Activated CD4-positive, alpha-beta T cell treated with anti-CD3 and anti-CD28 coated beads, Interleukin-2, amount 50 U/mL, for 24 hours (primary cell): Measurements from ENCODE around the gene DNAJC1.
"Not testable (repeated sequence)": the region's sequence is repeated elsewhere in the genome, so short reads cannot be mapped to it uniquely, and the experiment has no call there.

Experiments used
- DNase-seq, 2 donors: peaks; one replicate each; pipeline ENCODE4 v3.0.0-alpha.2; 2020; ENCODE audit warnings: low read depth in 1 of 2, low spot score in 1 of 2

DNAJC1 gene

GRCh38 chr10:21910798-21911197 lies 92.7 kb downstream of the DNAJC1 start:
- no peak for DNase-seq

DNA sequence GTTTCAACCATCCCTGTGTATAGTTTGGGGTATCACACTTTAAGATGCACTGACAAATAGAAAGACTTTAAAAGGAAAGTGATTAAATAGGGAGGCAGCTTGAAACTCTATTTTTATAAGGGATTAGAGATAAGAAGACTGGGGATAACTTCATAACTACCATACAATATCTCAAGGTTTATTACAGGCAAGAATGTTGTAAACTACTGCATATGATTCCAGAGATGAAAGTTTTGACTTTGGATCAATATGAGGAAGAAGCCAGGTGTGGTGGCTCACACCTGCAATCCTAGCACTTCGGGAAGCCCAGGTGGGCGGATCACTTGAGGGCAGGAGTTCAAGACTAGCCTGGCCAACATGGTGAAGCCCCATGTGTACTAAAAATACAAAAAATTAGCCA lies 96.1 kb downstream of the DNAJC1 start:
- no peak for DNase-seq

GRCh38 chr10:21904930-21905329 lies 98.6 kb downstream of the DNAJC1 start:
- no peak for DNase-seq

DNA sequence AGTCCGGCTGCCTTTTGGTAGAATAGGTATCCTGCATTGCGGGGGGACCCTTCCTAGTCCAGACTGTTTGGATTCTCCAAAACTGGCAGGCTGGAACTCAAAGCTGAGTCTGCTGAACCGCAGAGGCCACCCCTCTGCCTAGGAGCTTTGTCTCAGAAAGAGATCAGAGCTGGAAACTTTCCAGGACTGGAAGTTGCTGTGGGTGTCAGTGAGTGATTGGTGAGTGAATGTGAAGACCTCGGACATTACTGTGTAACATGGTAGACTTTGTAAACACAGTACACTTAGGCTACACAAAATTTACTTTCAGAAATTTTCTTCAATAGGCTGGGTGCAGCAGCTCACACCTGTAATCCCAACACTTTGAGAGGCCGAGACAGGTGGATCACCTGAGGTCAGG lies 103.8 kb downstream of the DNAJC1 start:
- DNase-seq, result no peak

DNA sequence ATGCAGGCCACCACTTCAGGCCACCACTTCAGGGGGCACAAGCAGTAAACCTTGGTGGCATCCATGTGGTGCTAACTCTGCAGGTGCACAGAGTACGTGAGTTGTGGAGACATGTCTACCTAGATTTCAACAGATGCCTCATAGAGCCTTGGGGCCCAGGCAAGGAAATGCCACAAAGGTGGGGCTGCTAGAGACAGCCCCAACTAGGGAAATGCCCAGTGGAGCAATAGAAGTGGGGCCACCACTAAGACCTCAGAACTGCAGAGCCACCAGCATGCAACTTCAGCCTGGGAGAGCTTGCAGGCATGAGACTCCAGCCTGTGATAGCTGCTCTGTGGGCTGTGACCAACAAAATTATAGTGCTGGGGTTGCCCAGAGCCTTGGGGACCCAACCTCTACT lies 107.6 kb downstream of the DNAJC1 start:
- DNase-seq, result no peak

- DNase-seq, result no peak
Observed at GRCh38 chr10:21894648-21895342, 108.7 kb downstream of the DNAJC1 start.

- DNase-seq, result no peak
Observed at GRCh38 chr10:21891439-21891838, 112.1 kb downstream of the DNAJC1 start.

- no peak for DNase-seq
Observed at GRCh38 chr10:21889477-21890275, 113.9 kb downstream of the DNAJC1 start.

GRCh38 chr10:21888959-21889358 lies 114.6 kb downstream of the DNAJC1 start:
- DNase-seq, result peak in 1 of 2 donors; percentile 2

- DNase-seq, result no peak
Observed at GRCh38 chr10:21885940-21886339, 117.6 kb downstream of the DNAJC1 start.

- DNase-seq, result no peak
Observed at GRCh38 chr10:21873198-21873597, 130.3 kb downstream of the DNAJC1 start.

GRCh38 chr10:21872771-21873170 lies 130.8 kb downstream of the DNAJC1 start:
- DNase-seq, result not testable (repeated sequence)

DNA sequence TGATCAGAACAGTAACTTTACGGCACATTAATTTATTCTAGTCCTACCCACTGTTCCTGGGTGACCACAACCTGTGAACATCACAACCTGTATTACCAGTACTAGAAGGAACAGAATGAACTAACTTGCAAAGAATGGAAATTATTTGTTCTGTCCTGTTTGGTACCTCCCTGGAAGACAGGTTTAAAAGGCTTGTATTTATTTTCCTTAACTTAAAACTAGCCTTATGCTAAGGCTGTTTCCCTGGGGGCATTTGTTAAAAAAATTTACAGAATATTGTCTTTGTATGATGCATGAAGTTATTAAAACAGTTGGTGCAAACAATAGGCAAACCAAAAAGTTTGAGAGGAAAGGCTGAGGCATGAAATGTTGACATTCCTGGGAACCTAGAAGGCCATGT lies 132.7 kb downstream of the DNAJC1 start:
- no peak for DNase-seq

- not testable (repeated sequence) for DNase-seq
Observed at GRCh38 chr10:21869087-21869486, 134.4 kb downstream of the DNAJC1 start.

DNA sequence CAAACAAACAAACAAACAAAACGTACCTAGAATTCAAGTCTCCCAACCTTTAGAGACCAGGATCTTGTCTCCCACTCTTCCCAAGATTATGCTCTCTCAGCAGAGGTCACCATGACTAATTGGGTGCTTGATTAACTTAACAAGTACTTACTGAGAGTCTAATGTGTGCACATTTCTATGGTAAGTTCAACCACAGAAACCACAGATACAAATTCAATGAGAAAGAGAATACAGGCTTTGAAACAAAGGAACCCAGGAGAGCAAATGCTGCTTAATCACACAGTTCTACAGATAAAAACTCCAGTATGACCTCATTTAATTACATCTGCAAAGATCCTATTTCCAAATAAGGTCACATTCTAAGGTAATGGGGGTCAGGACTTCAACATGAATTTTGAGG lies 142.8 kb downstream of the DNAJC1 start:
- no peak for DNase-seq

GRCh38 chr10:21858455-21858854 lies 145.1 kb downstream of the DNAJC1 start:
- DNase-seq, result no peak

- DNase-seq, result no peak
Observed at GRCh38 chr10:21849607-21850006, 153.9 kb downstream of the DNAJC1 start.

DNA sequence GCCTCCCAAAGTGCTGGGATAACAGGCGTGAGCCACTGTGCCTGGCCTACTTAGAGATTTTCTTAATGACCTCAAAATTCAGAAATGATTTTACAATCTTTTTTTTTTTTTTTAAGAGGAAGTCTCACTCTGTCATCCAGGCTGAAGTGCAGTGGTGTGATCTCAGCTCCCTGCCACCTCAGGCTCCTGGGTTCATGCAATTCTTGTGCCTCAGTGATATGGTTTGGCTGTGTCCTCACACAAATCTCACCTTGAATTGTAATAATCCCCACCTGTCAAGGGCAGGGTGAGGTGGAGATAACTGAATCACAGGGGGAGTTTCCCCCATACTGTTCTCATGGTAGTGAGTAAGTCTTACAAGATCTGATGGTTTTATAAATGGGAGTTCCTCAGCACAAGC lies 159.9 kb downstream of the DNAJC1 start:
- DNase-seq, result no peak

- DNase-seq, result not testable (repeated sequence)
Observed at GRCh38 chr10:21841273-21841672, 162.3 kb downstream of the DNAJC1 start.

GRCh38 chr10:21837487-21837886 lies 166.0 kb downstream of the DNAJC1 start:
- not testable (repeated sequence) for DNase-seq

- DNase-seq, result not testable (repeated sequence)
Observed at GRCh38 chr10:21834574-21834973, 169.0 kb downstream of the DNAJC1 start.

DNA sequence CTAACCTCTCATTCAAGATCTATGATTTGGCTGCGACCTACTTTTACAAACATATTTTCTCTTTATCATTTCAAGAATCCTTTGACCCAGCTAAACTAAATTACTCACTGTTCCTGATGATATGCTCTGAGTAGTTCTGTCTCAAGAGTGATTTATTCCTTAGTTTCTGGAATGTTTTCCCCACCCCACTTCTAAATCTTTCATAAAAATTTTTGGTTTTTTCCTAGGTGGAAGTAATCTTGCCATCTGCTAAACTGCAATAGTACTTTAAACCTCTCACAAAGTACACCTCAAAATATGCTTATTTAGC lies 170.8 kb downstream of the DNAJC1 start:
- no peak for DNase-seq
